Mammary epithelial cell (primary cell): ENCODE results near the gene SMARCAL1.

Experiments used
- CTCF ChIP-seq, 2 donors: IDR thresholded peaks in 1 of 2; conservative IDR thresholded peaks in 1 of 2; 2 replicates each; pipeline ENCODE4 v1.5.1; 2011 to 2012; ENCODE audit warnings: inconsistent platforms in 2 of 2, low read length in 2 of 2, mild to moderate bottlenecking in 2 of 2, control low read depth in 1 of 2, low read depth in 1 of 2; ENCODE audit not compliant: insufficient read depth in 1 of 2; ENCODE audit errors: extremely low read depth in 1 of 2
- EZH2 ChIP-seq: IDR thresholded peaks from 2 replicates; pipeline ENCODE4 v1.6.1; 2012; ENCODE audit warnings: low read length, inconsistent platforms, borderline replicate concordance

GRCh38 chr2:216491793-216492596 is 79.7 kb downstream of the SMARCAL1 start:
- no peak for TF ChIP-seq CTCF (conservative IDR thresholded peaks at IDR 0.05 in 1 of 2, IDR thresholded peaks at IDR 0.05 in 1 of 2; ENCODE audit: extremely low read depth in 1 of 2, insufficient read depth in 1 of 2, low read depth in 1 of 2, low read length in 2 of 2)
- no peak for TF ChIP-seq EZH2
